NCI-H1436 (cell line): ENCODE measurements around the gene LRTM1.

Source experiments
- DNase-seq: peaks from one replicate; lab custom pipeline; 2025; lab: John Stamatoyannopoulos, UW

The LRTM1 gene

GRCh38 chr3:54939557-54940300 is 11.9 kb upstream of the LRTM1 start:
- DNase-seq = no peak

- DNase-seq = no peak
Observed at GRCh38 chr3:54936561-54936960, 8.7 kb upstream of the LRTM1 start.

GRCh38 chr3:54935869-54936268 is 8.0 kb upstream of the LRTM1 start:
- no peak for DNase-seq

GRCh38 chr3:54932606-54933005 is 4.7 kb upstream of the LRTM1 start:
- no peak for DNase-seq

- DNase-seq = no peak
Observed at GRCh38 chr3:54931182-54931581, 3.3 kb upstream of the LRTM1 start.

- no peak for DNase-seq
Observed at GRCh38 chr3:54918516-54918915, 9.3 kb downstream of the LRTM1 start.

GRCh38 chr3:54917862-54918261 is 10.0 kb downstream of the LRTM1 start:
- no peak for DNase-seq

DNA sequence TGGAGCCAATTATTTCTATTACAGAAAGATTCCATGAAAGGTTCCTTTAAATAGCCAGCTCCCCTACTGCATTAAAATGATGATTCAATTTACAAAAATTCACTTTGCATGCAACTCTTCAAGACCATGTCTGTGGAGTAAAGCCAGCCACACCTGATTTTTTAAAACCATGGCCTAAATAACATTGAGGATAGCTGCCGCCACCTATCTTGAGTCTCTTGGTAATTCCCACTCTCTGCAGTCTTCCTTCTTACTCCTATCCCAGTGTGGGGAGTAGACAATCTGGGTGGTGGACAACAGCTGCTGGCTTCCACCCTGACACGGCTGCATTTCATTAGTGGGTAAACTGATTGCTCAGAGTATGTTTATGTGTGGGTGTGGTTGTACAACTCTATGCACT is 10.7 kb downstream of the LRTM1 start:
- DNase-seq = no peak

DNA sequence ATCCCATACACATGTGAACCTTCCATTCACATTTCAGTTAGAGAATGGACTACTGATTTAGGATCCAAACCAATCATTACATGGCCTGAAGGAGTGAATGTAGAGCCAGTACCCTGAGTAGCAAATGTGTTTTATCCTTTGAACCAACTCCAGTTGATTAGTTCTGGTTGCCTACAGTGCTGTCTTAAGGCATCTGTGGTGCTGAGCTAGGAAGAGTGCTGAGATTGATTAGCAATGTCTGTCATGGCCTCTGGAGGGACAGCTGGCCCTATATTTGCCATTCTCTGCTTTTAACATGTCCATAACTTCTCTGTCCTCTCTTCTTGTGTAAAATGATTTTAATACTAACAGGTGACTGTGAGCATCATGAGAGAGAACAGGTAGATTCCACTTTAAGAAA is 11.1 kb downstream of the LRTM1 start:
- DNase-seq = no peak

DNA sequence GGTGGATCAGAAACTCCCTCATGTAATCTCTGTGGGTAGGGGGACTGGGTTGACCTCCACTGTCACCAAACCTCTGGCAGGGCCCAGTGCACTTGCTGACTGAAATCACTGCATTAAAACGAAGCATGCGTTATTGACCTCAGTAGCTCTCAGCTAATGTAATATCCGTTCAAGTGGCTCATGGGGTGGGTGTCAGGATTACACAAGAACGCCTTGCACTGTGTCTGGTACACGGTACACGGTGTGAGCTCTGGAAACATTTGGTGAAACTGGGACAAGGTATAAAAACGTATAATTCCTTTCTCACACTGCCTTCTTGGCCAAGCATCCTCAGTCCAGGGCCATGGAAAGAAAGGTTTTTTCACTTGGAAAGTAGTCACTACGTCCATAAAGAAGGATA is 11.9 kb downstream of the LRTM1 start:
- DNase-seq = no peak

GRCh38 chr3:54915181-54915580 is 12.7 kb downstream of the LRTM1 start:
- no peak for DNase-seq

GRCh38 chr3:54914180-54914579 is 13.7 kb downstream of the LRTM1 start:
- DNase-seq = no peak

DNA sequence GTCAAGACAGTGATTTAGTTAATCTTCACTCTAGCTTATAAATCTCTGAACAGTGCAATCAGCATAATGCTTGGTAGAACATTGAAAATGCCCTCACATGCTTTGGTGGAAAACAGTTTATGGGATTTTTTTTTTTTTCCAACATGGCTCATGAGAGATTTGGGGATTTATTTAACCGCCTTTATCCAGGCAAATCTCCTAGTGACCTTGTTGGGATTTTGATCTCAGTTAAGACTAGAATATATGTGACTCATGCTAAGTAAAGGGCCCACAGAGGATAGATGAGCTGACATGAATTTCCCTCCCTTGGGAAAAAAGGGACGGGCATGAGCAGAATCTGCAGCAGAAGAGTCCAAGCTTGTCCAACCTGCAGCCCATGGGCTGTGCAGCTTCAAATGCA is 18.7 kb downstream of the LRTM1 start:
- no peak for DNase-seq

DNA sequence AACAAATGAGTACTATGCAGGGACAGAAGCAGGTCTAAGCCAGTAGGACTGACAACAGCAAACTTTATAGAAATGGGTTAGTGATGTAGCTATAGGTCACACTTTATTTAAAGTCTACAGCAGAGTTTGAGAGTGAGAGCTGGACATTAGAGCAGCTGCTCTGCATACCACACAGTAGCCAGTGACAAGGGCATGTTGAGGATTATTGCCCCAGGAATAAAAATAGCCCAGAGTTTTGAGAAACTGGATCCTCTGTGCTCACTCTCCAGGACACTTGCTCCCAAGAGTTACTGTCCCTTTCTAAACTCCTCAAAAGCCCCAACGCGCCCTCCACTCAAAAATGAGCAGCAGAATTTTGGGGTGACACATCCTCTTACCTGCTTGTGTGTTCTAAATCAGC is 21.1 kb downstream of the LRTM1 start:
- no peak for DNase-seq

DNA sequence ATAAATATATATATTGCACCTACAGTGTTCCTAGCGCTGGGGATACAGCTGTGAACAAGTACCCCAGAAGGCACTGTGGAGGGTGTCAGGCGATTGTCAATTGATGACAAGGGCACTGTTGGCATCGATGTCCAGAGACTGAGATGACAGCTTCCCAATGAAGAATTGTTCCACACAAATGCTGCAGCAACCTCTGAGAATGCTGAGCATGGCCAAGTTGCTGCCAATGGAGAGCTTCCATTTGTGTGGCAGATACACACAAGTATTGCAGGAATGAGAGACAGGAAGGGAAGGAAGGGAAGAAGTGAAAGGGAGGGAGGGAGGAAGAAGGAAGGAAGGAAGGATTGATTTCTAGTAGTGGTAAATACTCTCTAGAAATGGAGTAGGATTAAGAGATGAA is 21.9 kb downstream of the LRTM1 start:
- no peak for DNase-seq

GRCh38 chr3:54905261-54905888 is 22.5 kb downstream of the LRTM1 start:
- no peak for DNase-seq

DNA sequence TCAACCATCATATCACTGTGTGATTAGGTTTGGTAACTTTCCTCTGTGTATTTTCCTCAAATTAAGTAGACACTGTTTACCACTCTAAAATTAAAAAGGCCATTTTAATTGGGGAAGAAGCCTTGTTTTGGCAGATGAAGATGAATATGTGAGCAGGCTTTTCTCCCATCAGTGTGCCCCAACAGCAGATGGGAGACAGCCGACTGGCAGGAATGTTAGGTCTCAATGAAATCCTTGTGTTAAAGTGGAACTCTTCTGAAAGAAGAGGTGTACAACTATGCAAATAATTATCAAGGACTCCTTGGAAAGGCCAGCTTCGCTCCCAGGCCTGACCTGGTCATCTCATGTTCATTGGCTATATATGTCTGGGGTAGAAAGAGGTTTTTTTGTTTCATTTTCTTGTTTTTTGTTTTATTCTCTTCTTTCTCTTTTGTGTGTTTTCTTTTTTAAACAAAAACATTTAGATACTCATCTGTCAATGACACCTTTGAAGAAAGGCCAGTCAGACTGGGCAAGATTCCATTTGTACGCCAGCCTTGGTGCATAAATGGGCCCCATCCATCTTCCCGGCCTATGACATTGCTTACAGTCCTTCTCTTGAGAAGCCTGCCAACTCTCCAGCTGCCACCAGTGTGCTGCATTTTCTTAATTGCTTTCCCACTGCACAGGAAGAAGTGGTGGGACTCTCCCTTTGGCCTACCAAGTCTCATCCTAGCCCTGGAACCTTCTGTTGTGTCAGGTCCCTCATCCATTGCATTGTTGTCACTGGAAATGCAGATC is 25.8 kb downstream of the LRTM1 start:
- DNase-seq = no peak

DNA sequence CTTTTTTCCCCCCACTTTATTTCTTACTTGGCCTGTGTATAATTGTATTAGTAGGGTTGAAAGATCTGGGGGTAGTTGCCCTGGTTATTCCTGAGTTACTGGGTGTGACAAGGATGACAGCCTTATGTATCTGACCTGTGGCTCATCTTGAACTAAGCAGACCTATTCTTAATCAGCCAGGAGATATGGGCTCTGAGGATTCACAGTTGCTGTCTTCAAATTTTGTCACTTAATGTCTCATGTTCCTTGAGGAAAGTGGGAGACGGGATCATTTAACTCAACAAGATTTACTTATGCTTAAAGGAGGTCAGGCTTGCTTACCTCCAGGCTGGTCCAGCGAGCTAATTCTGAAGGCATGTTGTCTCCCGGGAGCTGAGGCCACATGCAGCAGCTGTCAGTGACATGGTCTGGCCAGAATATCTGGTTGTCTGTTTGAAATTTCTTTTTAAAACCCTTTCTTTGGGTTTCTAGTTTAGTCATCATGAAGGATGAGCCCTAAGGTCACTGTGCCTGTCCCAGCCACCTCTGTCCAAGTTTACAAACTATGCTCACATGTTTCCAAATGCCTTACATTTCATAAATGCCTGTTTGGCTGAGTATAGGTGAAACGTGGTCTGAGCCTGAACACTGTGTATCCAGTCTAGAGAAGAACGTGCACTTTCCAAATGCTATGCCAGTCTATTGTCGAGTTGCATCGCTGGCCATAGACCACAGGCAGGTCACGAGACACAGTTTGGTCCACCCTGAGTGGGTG is 26.8 kb downstream of the LRTM1 start:
- DNase-seq = no peak

DNA sequence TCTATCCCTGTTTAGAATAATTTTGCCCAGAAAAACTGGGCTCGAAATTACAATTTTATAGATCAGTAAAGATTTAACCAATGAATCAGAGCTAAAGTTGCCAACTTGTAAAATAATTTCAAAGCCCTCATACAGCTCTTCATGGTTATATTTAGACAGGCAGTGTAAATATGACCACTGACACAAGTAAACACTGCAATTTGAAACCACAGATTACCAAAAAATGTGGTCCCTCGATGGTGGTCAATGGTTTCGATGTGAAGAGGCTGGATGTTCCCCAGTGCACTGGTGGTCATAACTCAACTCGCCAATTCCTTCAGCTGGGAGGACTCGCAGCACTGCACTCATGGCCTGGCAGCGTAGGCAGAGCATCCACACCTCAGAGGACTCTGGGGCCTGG is 28.6 kb downstream of the LRTM1 start:
- DNase-seq = no peak

DNA sequence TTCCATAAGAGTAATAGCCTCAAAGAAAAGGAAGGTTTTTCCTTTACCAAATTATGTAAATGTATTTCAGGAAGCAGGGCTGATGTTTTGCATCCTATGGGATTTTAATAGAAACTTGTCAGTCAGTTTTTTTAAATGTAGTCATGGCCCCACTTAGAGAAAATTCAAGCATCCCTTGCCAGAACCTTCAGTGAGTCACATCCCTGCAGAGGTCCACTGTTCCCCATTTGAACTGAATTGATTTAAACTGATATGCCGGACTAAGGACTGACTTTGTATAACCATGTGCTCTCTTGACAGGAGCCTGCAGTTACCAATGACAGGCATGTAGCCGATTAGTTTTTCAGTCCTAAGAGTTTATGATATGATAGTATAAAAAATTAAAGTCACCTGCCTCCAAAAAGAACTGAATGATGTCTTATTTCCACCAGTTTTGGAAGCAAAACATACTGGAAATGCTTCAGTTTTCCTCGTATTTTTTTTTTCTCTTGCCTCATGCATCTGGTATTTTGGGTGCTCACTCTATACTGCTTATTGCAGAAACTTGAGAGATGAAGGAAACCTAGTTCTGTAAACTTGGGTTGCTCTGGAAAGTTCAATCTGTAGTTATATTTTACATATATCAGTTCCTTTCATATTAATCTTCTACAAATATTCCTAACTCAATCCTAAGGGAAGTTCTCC is 30.7 kb downstream of the LRTM1 start:
- DNase-seq = no peak

- no peak for DNase-seq
Observed at GRCh38 chr3:54895613-54896012, 32.2 kb downstream of the LRTM1 start.

DNA sequence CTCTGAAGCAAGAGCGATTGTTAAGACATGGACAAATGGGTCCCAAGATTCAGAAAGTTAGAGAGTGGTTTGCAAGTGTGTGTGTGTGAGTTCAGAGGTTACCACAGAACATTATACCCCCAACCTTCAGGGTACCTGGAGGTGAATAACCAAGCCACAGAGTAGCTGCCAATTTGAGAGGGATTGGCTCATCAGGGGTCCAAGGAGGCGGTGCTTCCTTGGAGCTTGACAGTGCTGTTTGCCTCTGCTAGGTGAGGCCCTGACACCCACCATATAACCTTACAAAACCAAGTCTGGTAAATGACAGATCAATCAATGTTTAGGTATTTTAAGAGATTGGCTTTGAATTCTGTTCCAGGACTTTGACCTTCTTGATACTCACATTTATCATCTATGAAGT is 35.7 kb downstream of the LRTM1 start:
- no peak for DNase-seq
